Gastrocnemius medialis (tissue), 4 donors: ENCODE data around the gene MYOM1.

Source experiments
- POLR2A ChIP-seq, 2 donors: fragments of 450-650 bp; IDR thresholded peaks; one replicate each; pipeline ENCODE4 v1.6.1; 2017; ENCODE audit warnings: antibody characterized with exemption in 2 of 2, mild to moderate bottlenecking in 2 of 2, moderate library complexity in 2 of 2
- TF ChIP-seq, protein P1 (sequence below), 5 experiments: fragments of 450-650 bp in 3 of 5; fragments of 200-600 bp in 2 of 5; sonication (generic) in 2 of 5; IDR thresholded peaks in 4 of 5; conservative IDR thresholded peaks in 1 of 5; 1 replicate in 4 of 5; 2 replicates in 1 of 5; pipeline ENCODE4 v1.5.1; 2016 to 2019; ENCODE audit warnings: antibody characterized with exemption in 5 of 5, mild to moderate bottlenecking in 3 of 5, moderate library complexity in 3 of 5

DNA sequence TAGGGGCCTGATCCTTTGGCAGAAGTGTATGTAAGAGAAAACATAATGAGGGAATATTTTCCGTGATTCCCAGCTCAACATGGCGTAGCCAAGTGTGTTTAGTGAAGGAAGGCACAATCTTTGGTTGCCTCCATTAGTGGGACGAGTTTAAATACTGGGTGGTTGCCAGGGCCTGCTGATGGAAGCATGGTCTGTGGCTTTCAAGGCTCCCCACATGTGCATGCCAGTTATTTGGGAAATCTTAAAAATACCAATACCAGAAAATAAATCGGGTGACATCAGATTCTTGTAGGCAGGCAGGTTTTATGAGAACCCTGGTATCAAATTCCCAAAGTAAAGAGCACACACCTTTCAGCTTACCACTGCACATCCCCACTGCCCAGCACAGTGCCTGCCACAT, 35.0 kb upstream of the MYOM1 start:
- TF ChIP-seq, protein P1, sequence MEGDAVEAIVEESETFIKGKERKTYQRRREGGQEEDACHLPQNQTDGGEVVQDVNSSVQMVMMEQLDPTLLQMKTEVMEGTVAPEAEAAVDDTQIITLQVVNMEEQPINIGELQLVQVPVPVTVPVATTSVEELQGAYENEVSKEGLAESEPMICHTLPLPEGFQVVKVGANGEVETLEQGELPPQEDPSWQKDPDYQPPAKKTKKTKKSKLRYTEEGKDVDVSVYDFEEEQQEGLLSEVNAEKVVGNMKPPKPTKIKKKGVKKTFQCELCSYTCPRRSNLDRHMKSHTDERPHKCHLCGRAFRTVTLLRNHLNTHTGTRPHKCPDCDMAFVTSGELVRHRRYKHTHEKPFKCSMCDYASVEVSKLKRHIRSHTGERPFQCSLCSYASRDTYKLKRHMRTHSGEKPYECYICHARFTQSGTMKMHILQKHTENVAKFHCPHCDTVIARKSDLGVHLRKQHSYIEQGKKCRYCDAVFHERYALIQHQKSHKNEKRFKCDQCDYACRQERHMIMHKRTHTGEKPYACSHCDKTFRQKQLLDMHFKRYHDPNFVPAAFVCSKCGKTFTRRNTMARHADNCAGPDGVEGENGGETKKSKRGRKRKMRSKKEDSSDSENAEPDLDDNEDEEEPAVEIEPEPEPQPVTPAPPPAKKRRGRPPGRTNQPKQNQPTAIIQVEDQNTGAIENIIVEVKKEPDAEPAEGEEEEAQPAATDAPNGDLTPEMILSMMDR (IDR thresholded peaks at IDR 0.05 in 4 of 5, conservative IDR thresholded peaks at IDR 0.05 in 1 of 5) = no peak
- TF ChIP-seq POLR2A (IDR thresholded peaks at IDR 0.05) = no peak
